Activated CD4-positive, alpha-beta memory T cell treated with anti-CD3 and anti-CD28 coated beads, Interleukin-2, amount 10 ng/mL, durations not matched to agents 7 days and 5 days (primary cell): ENCODE results near the gene SLC9A6. TPM values are rescaled to one million over a fixed set of nuclear protein-coding genes. Genes with fewer than 3 reads are reported as not detected.

Source experiments
- CTCF ChIA-PET: fragments of 350-600 bp; sonication (Branson Sonifier 250); formaldehyde crosslinking; loops from one replicate; lab custom pipeline; 2021; ENCODE audit warnings: antibody characterized with exemption, inconsistent platforms; lab: Charles Lee
- POLR2A ChIA-PET: fragments of 350-600 bp; sonication (Branson Sonifier 250); formaldehyde crosslinking; loops from one replicate; lab custom pipeline; 2021; ENCODE audit warnings: antibody characterized with exemption; lab: Charles Lee
- DNase-seq: peaks from one replicate; pipeline ENCODE4 v3.0.0-alpha.2; 2020
- H3K27ac Mint-ChIP-seq: one replicate; pipeline ENCODE4 v1.8.0; 2021; ENCODE audit warnings: mild to moderate bottlenecking, mixed read lengths
- H3K27me3 Mint-ChIP-seq: one replicate; pipeline ENCODE4 v1.8.0; 2021; ENCODE audit warnings: mixed read lengths
- H3K36me3 Mint-ChIP-seq: one replicate; pipeline ENCODE4 v1.8.0; 2021; ENCODE audit warnings: low read depth, mixed read lengths
- H3K4me1 Mint-ChIP-seq: one replicate; pipeline ENCODE4 v1.8.0; 2021; ENCODE audit warnings: mixed read lengths
- H3K4me3 Mint-ChIP-seq: one replicate; pipeline ENCODE4 v1.8.0; 2021; ENCODE audit warnings: mild to moderate bottlenecking, mixed read lengths
- H3K9me3 Mint-ChIP-seq: one replicate; pipeline ENCODE4 v1.8.0; 2021; ENCODE audit warnings: mixed read lengths
- total RNA-seq, 2 experiments: library from RNA; stranded (reverse); gene quantifications; one replicate each; pipeline ENCODE4 v1.2.3, GENCODE V29; 2021

The SLC9A6 gene
- 10 to 100 TPM; 18.6 to 20.9 TPM for total RNA-seq

DNA sequence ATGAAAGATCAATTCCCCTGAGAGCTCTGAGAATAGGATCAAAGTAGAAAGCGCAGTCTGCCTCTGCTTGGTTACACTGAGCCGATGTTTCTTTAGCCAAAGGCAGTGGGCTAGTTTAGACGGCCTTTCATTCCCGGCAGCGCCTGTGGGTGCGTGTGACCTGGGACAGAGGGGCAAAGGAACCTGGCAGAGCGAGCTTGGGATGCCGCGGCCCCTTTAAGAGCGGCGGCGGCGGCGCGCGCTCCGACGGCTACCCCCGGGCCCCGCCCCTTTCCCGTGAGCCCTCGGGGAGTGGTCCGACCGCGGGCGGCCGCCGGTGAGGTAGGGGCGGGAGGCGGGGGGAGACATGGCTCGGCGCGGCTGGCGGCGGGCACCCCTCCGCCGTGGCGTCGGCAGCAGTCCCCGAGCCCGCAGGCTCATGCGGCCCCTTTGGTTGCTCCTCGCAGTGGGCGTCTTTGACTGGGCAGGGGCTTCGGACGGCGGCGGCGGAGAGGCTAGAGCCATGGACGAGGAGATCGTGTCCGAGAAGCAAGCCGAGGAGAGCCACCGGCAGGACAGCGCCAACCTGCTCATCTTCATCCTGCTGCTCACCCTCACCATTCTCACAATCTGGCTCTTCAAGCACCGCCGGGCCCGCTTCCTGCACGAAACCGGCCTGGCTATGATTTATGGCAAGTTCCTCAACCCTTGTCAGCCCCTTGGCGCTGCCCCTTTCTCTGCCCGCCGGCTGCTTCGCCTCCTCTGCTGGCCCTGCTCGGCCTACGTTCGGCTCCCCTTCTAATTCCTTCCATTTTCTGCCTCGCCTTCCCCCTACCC lies at the start of gene SLC9A6:
SLC9A6 (plus strand) TSS at position 279 of the 816 bp plus-strand sequence; CDS start at position 503, 224 bp downstream.
- Mint-ChIP-seq H3K4me3 (peak within 1 kb of the TSS; percentile 94), H3K9me3 (peaks cover 2% of the 10 kb centered on the region), H3K4me1 (peaks cover 52% of the 10 kb centered on the region), H3K27me3 (no peaks in the 10 kb centered on the region), H3K27ac (peak within 1 kb of the TSS; percentile 79), H3K36me3 (peaks cover 2% of the 10 kb centered on the region)
- ChIA-PET CTCF (interaction anchor here (1.0 kb wide), 1 partner anchor 25 kb away, joined by 9 read pairs; no protein-coding TSS in a partner anchor), POLR2A (interaction anchor here (0.9 to 3.0 kb wide), 2 partner anchors 11 to 27 kb away, joined by 3 to 31 read pairs; partner anchors contain the start of gene MMGT1)
- DNase-seq, result peak; percentile 72

- Mint-ChIP-seq H3K4me3 (no peak overlapping the region), H3K36me3 (no peaks in the 10 kb centered on the region), H3K4me1 (no peaks in the 10 kb centered on the region), H3K27me3 (peaks cover 1% of the 10 kb centered on the region), H3K27ac (no peak overlapping the region), H3K9me3 (no peaks in the 10 kb centered on the region)
- POLR2A ChIA-PET, result no interaction called here
- CTCF ChIA-PET, result no interaction called here
- no peak for DNase-seq
These were observed 40.7 kb upstream of the SLC9A6 start for GRCh38 chrX:135944486-135944885.

DNA sequence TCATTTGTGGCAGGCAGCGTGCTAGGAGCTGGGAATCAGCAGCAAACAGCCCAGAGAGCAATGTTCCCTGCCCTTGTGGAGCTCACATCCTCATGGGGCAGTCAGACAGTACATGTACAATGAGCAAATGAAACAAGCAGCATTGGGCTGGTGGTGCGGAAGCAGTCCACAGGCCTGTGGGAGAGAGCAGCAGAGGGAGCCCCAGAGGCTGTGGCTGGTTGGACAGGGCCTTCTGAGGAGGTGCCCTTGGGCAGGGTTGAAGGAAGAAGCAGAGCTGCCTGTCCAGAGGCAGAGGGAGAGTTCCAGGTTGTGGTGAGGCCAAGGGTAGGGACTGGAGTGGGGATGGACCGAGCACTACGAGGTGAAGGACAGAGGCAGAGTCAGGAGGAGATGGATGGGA lies 33.9 kb upstream of the SLC9A6 start:
- no peaks in the 10 kb centered on the region for H3K9me3 Mint-ChIP-seq
- no peak overlapping the region for H3K27ac Mint-ChIP-seq
- H3K27me3 Mint-ChIP-seq, result no peaks in the 10 kb centered on the region
- POLR2A ChIA-PET, result no interaction called here
- H3K4me3 Mint-ChIP-seq, result no peak overlapping the region
- CTCF ChIA-PET, result no interaction called here
- H3K4me1 Mint-ChIP-seq, result no peaks in the 10 kb centered on the region
- no peak for DNase-seq
- no peaks in the 10 kb centered on the region for H3K36me3 Mint-ChIP-seq

DNA sequence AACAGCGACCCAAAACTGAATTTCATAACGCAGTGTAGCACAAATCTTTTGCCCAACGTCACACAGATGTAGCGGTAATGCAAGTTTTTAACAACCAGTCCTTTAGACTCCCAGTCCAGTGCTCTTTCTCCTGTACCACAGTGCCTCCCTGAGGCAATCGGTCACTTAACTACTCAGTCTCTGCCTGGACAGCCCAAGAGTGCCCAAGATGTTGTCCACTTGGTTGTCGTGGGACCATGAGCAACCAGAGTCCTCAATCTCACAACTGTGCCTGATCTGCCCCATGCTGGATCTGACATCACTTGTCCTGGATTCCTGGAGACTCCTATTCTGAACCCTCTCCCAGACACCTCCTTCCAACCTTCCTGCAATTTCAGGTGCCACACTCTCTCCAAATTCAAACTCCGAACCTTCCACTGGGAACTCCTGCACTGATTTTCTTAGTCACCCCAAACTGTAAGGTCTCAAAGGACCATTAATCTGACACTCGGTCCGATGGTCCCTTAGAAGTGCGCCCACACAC lies 12.1 kb upstream of the SLC9A6 start:
- POLR2A ChIA-PET, result interaction anchor here (2.0 to 2.7 kb wide), 2 partner anchors 12 to 524 kb away, joined by 5 to 31 read pairs; partner anchors contain the start of gene SLC9A6
- peak; percentile 18 for DNase-seq
- Mint-ChIP-seq H3K4me3 (peak overlapping the region; percentile 94), H3K27ac (peak overlapping the region; percentile 93), H3K4me1 (peaks cover 43% of the 10 kb centered on the region), H3K36me3 (peaks cover 2% of the 10 kb centered on the region), H3K9me3 (no peaks in the 10 kb centered on the region), H3K27me3 (no peaks in the 10 kb centered on the region)
- CTCF ChIA-PET, result interaction anchor here (1.2 to 1.5 kb wide), 2 partner anchors 11 to 55 kb away, joined by 3 to 4 read pairs; no protein-coding TSS in a partner anchor

GRCh38 chrX:135973548-135974278 lies 11.5 kb upstream of the SLC9A6 start, which contains the start of gene MMGT1:
Gene MMGT1, minus strand, starts transcription at chrX:135973988. Its CDS starts 313 bp downstream, at chrX:135973675.
- H3K9me3 Mint-ChIP-seq, result no peaks in the 10 kb centered on the region
- peaks cover 2% of the 10 kb centered on the region for H3K36me3 Mint-ChIP-seq
- H3K4me3 Mint-ChIP-seq, result peak within 1 kb of the TSS; percentile 94
- H3K27ac Mint-ChIP-seq, result peak within 1 kb of the TSS; percentile 93
- peaks cover 47% of the 10 kb centered on the region for H3K4me1 Mint-ChIP-seq
- ChIA-PET POLR2A (interaction anchor here (2.0 to 2.7 kb wide), 2 partner anchors 11 to 523 kb away, joined by 5 to 31 read pairs; partner anchors contain the start of gene SLC9A6), CTCF (interaction anchor here (1.2 to 1.5 kb wide), 2 partner anchors 10 to 55 kb away, joined by 3 to 4 read pairs; no protein-coding TSS in a partner anchor)
- DNase-seq, result peak; percentile 85
- no peaks in the 10 kb centered on the region for H3K27me3 Mint-ChIP-seq

- no peaks in the 10 kb centered on the region for H3K27me3 Mint-ChIP-seq
- peaks cover 2% of the 10 kb centered on the region for H3K36me3 Mint-ChIP-seq
- CTCF ChIA-PET, result interaction anchor here (1.2 to 1.5 kb wide), 2 partner anchors 10 to 54 kb away, joined by 3 to 4 read pairs; no protein-coding TSS in a partner anchor
- peak overlapping the region; percentile 17 for H3K27ac Mint-ChIP-seq
- H3K9me3 Mint-ChIP-seq, result no peaks in the 10 kb centered on the region
- peak overlapping the region; percentile 66 for H3K4me3 Mint-ChIP-seq
- H3K4me1 Mint-ChIP-seq, result peaks cover 50% of the 10 kb centered on the region
- peak; percentile 69 for DNase-seq
- POLR2A ChIA-PET, result interaction anchor here (2.0 to 2.7 kb wide), 2 partner anchors 10 to 522 kb away, joined by 5 to 31 read pairs; partner anchors contain the start of gene SLC9A6
These were observed 10.9 kb upstream of the SLC9A6 start for GRCh38 chrX:135974279-135974856.

DNA sequence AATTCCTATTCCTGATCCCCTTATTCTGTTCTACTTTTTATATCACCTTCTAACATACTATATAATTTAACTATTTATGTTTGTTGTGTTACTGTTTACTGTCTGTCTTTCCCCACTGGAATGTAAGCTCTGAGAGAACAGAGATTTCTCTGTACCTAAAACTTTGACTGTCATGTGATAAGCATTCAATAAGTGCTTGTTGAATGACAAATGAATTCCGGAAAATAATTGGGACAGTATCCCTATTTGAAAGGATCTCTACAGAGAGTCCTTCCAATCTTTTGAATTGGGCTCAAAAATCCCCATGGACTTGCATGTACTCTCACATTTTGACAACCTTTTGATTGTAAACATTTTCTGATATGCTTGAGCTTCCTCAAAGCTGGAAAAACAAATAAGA lies 9.8 kb upstream of the SLC9A6 start:
- CTCF ChIA-PET, result no interaction called here
- Mint-ChIP-seq H3K4me1 (peaks cover 49% of the 10 kb centered on the region), H3K9me3 (no peaks in the 10 kb centered on the region), H3K27me3 (no peaks in the 10 kb centered on the region), H3K4me3 (no peak overlapping the region), H3K27ac (no peak overlapping the region), H3K36me3 (peaks cover 2% of the 10 kb centered on the region)
- POLR2A ChIA-PET, result interaction anchor here (2.7 kb wide), 1 partner anchor 9 kb away, joined by 31 read pairs; the partner anchor contains the start of gene SLC9A6
- no peak for DNase-seq

DNA sequence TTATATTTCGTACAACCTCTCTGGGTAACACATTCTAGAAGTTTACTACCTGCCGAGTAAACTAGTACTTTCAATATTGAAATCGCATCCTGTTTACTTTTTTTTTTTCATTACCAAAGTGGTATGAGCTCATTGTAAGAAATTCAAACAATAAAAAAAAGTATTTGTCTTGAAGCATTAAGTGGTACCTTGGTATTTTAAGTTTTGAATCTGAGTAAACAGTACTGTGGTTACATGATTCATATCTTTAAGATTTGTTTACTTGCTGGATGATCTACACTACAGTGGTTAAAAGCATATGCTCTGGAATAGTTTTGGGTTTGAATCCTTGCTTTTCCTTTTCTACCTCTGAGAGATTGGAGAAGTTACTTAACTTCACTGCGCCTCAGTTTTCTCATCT lies 7.6 kb upstream of the SLC9A6 start:
- Mint-ChIP-seq H3K9me3 (peaks cover 2% of the 10 kb centered on the region), H3K27ac (peak overlapping the region; percentile 49), H3K27me3 (no peaks in the 10 kb centered on the region), H3K4me1 (peaks cover 42% of the 10 kb centered on the region), H3K36me3 (peaks cover 2% of the 10 kb centered on the region), H3K4me3 (no peak overlapping the region)
- no peak for DNase-seq
- POLR2A ChIA-PET, result no interaction called here
- CTCF ChIA-PET, result interaction anchor here (0.6 kb wide), 1 partner anchor 179 kb away, joined by 3 read pairs; no protein-coding TSS in a partner anchor

- Mint-ChIP-seq H3K9me3 (peaks cover 2% of the 10 kb centered on the region), H3K36me3 (no peaks in the 10 kb centered on the region), H3K4me1 (peaks cover 50% of the 10 kb centered on the region), H3K27ac (no peak overlapping the region), H3K27me3 (no peaks in the 10 kb centered on the region), H3K4me3 (no peak overlapping the region)
- ChIA-PET POLR2A (no interaction called here), CTCF (no interaction called here)
- DNase-seq, result no peak
These were observed 4.2 kb upstream of the SLC9A6 start for GRCh38 chrX:135981010-135981409.

DNA sequence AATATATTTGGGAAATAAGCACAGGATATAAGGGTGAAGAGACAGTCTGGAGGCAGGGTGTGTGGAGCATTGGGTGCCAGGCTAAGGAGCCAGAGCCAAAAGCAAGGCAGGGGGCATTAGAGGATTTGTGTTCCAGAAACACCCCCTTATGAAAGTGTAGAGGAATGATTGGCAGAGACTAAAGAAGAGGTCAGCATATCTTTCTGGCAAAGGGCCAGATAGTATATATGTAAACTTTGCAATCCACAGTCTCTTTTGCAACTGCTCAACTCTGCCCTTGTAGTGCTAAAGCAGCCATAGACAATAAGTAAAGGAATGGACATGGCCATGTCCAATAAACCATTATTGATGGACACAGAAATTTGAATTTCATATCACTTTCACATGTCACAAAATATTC lies 3.6 kb upstream of the SLC9A6 start:
- DNase-seq, result no peak
- Mint-ChIP-seq H3K27me3 (no peaks in the 10 kb centered on the region), H3K9me3 (peaks cover 2% of the 10 kb centered on the region), H3K4me3 (no peak overlapping the region), H3K4me1 (peaks cover 52% of the 10 kb centered on the region), H3K27ac (no peak overlapping the region), H3K36me3 (no peaks in the 10 kb centered on the region)
- CTCF ChIA-PET, result no interaction called here
- POLR2A ChIA-PET, result no interaction called here

DNA sequence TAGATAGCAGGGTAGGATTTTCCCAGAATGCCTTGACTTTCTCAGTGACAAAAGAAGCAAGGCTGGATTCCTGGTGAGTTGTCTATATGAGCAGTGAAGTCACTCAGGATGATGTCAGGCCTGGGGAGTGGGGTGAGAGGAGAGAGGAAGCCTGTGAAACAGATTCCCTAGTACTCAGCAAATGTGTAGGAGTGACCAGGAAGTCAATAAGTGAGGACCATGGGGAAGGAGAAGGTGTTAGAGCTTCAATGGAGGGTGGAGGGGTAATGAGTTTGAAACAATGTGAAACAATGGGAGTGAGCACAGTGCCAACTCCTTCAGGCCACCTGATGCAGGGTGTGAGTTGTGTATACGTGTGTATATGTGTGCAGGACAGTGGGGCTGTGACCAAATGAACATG lies 2.4 kb upstream of the SLC9A6 start:
- Mint-ChIP-seq H3K4me3 (peak overlapping the region; percentile 94), H3K27ac (peak overlapping the region; percentile 23), H3K4me1 (peaks cover 49% of the 10 kb centered on the region), H3K27me3 (no peaks in the 10 kb centered on the region), H3K9me3 (peaks cover 2% of the 10 kb centered on the region), H3K36me3 (no peaks in the 10 kb centered on the region)
- DNase-seq, result no peak
- CTCF ChIA-PET, result no interaction called here
- POLR2A ChIA-PET, result no interaction called here

- Mint-ChIP-seq H3K4me3 (peak overlapping the region; percentile 94), H3K9me3 (peaks cover 2% of the 10 kb centered on the region), H3K4me1 (peaks cover 48% of the 10 kb centered on the region), H3K36me3 (no peaks in the 10 kb centered on the region), H3K27me3 (no peaks in the 10 kb centered on the region), H3K27ac (peak overlapping the region; percentile 79)
- no peak for DNase-seq
- ChIA-PET POLR2A (interaction anchor here (0.9 to 3.0 kb wide), 3 partner anchors 10 to 219 kb away, joined by 3 to 31 read pairs (median 4); partner anchors contain the start of gene MMGT1), CTCF (interaction anchor here (1.0 kb wide), 1 partner anchor 11 kb away, joined by 3 read pairs; the partner anchor contains the start of gene MMGT1)
These were observed 979 bp upstream of the SLC9A6 start for GRCh38 chrX:135984256-135984655.
